ENCODE results near the gene COL25A1. TPM values are rescaled to one million over a fixed set of nuclear protein-coding genes. Genes with fewer than 3 reads are reported as not detected.

COL25A1 gene
- total RNA-seq, 2 donors from 2014 or later, result 4.0 to 6.2 TPM

GRCh38 chr4:108814326-108814725 lies 488.1 kb downstream of the COL25A1 start:
- no peak overlapping the region for H3K4me3 Mint-ChIP-seq
- Histone ChIP-seq H3K9me3 (ENCODE audit: control insufficient read depth, low read length) (no peaks in the 10 kb centered on the region), H3K4me3 (ENCODE audit: low read length) (no peak overlapping the region), H3K27ac (ENCODE audit: low read depth, low read length) (no peak overlapping the region), H3K9ac (ENCODE audit: extremely low read depth, low read length, poor library complexity, severe bottlenecking) (no peak overlapping the region), H3K4me1 (ENCODE audit: control insufficient read depth, insufficient read depth, low read length) (peaks cover 8% of the 10 kb centered on the region), H3K36me3 (ENCODE audit: control insufficient read depth, insufficient read depth, low read length) (no peaks in the 10 kb centered on the region), H3K27me3 (ENCODE audit: control insufficient read depth, insufficient read depth, low read length, poor library complexity, severe bottlenecking) (no peaks in the 10 kb centered on the region)
- no peak for TF ChIP-seq CTCF (conservative IDR thresholded peaks at IDR 0.05)
- DNase-seq, result no peak
- no peaks in the 10 kb centered on the region for H3K36me3 Mint-ChIP-seq (ENCODE audit: low read depth)
- H3K9me3 Mint-ChIP-seq, result no peaks in the 10 kb centered on the region
- no peaks in the 10 kb centered on the region for H3K27me3 Mint-ChIP-seq (ENCODE audit: insufficient read depth)
- H3K27ac Mint-ChIP-seq, result no peak overlapping the region
- H3K4me1 Mint-ChIP-seq, result peaks cover 19% of the 10 kb centered on the region
- 78 to 85% methylated on average over 2 to 4 of the region's 4 CpGs for WGBS, 2 experiments (ENCODE audit: insufficient coverage in 1 of 2, insufficient read length in 1 of 2)

- no peak overlapping the region for H3K27ac Mint-ChIP-seq
- Histone ChIP-seq H3K4me3 (ENCODE audit: low read length) (no peak overlapping the region), H3K9ac (ENCODE audit: extremely low read depth, low read length, poor library complexity, severe bottlenecking) (no peak overlapping the region), H3K36me3 (ENCODE audit: control insufficient read depth, insufficient read depth, low read length) (no peaks in the 10 kb centered on the region), H3K4me1 (ENCODE audit: control insufficient read depth, insufficient read depth, low read length) (peaks cover 8% of the 10 kb centered on the region), H3K27ac (ENCODE audit: low read depth, low read length) (no peak overlapping the region), H3K27me3 (ENCODE audit: control insufficient read depth, insufficient read depth, low read length, poor library complexity, severe bottlenecking) (no peaks in the 10 kb centered on the region), H3K9me3 (ENCODE audit: control insufficient read depth, low read length) (no peaks in the 10 kb centered on the region)
- WGBS, 2 experiments (ENCODE audit: insufficient coverage in 1 of 2, insufficient read length in 1 of 2), result 100% methylated on average over 2 to 3 of the region's 3 CpGs
- no peaks in the 10 kb centered on the region for H3K9me3 Mint-ChIP-seq
- H3K36me3 Mint-ChIP-seq (ENCODE audit: low read depth), result no peaks in the 10 kb centered on the region
- DNase-seq, result no peak
- no peaks in the 10 kb centered on the region for H3K27me3 Mint-ChIP-seq (ENCODE audit: insufficient read depth)
- no peak for TF ChIP-seq CTCF (conservative IDR thresholded peaks at IDR 0.05)
- peaks cover 19% of the 10 kb centered on the region for H3K4me1 Mint-ChIP-seq
- H3K4me3 Mint-ChIP-seq, result no peak overlapping the region
Observed at GRCh38 chr4:108813261-108813660, 489.2 kb downstream of the COL25A1 start.

GRCh38 chr4:108811486-108811885 lies 491.0 kb downstream of the COL25A1 start:
- DNase-seq, result no peak
- Mint-ChIP-seq H3K4me1 (peaks cover 14% of the 10 kb centered on the region), H3K4me3 (no peak overlapping the region), H3K27ac (no peak overlapping the region), H3K27me3 (ENCODE audit: insufficient read depth) (no peaks in the 10 kb centered on the region), H3K9me3 (no peaks in the 10 kb centered on the region), H3K36me3 (ENCODE audit: low read depth) (no peaks in the 10 kb centered on the region)
- WGBS, 2 experiments (ENCODE audit: insufficient coverage in 1 of 2, insufficient read length in 1 of 2), result 92% methylated on average over 1 of the region's 1 CpG; no CpG with 5 or more reads in 1 of the 2 experiments
- Histone ChIP-seq H3K27ac (ENCODE audit: low read depth, low read length) (no peak overlapping the region), H3K9ac (ENCODE audit: extremely low read depth, low read length, poor library complexity, severe bottlenecking) (no peak overlapping the region), H3K36me3 (ENCODE audit: control insufficient read depth, insufficient read depth, low read length) (no peaks in the 10 kb centered on the region), H3K9me3 (ENCODE audit: control insufficient read depth, low read length) (no peaks in the 10 kb centered on the region), H3K4me3 (ENCODE audit: low read length) (no peak overlapping the region), H3K4me1 (ENCODE audit: control insufficient read depth, insufficient read depth, low read length) (peaks cover 2% of the 10 kb centered on the region), H3K27me3 (ENCODE audit: control insufficient read depth, insufficient read depth, low read length, poor library complexity, severe bottlenecking) (no peaks in the 10 kb centered on the region)
- no peak for TF ChIP-seq CTCF (conservative IDR thresholded peaks at IDR 0.05)

Data from endodermal cell (in vitro differentiated cells).